WTC11 (cell line): ENCODE measurements around the gene TXN.

Experiments
- ATF2 ChIP-seq: sonication (generic); formaldehyde crosslinking; IDR thresholded peaks from 2 replicates; pipeline ENCODE4 v1.8.1; 2022; ENCODE audit warnings: low read depth, missing genetic modification reagents, borderline replicate concordance
- FOXK1 ChIP-seq: sonication (generic); formaldehyde crosslinking; IDR thresholded peaks from 2 replicates; pipeline ENCODE4 v1.8.0; 2022; ENCODE audit warnings: mild to moderate bottlenecking, moderate library complexity, missing genetic modification reagents
- FOXP1 ChIP-seq: sonication (generic); formaldehyde crosslinking; IDR thresholded peaks from 2 replicates; pipeline ENCODE4 v1.8.0; 2022; ENCODE audit warnings: missing genetic modification reagents, mild to moderate bottlenecking, moderate library complexity, borderline replicate concordance
- IRF2 ChIP-seq: sonication (generic); formaldehyde crosslinking; IDR thresholded peaks from 2 replicates; pipeline ENCODE4 v1.8.0; 2022; ENCODE audit warnings: low read depth, missing genetic modification reagents, borderline replicate concordance
- JUN ChIP-seq: sonication (generic); formaldehyde crosslinking; IDR thresholded peaks from 2 replicates; pipeline ENCODE4 v1.8.0; 2023; ENCODE audit warnings: mild to moderate bottlenecking, missing genetic modification reagents
- KAT7 ChIP-seq: sonication (generic); formaldehyde crosslinking; IDR thresholded peaks from 2 replicates; pipeline ENCODE4 v1.8.1; 2023; ENCODE audit warnings: missing genetic modification reagents, mild to moderate bottlenecking, borderline replicate concordance
- MYBL2 ChIP-seq: sonication (generic); formaldehyde crosslinking; IDR thresholded peaks from 2 replicates; pipeline ENCODE4 v1.8.1; 2023; ENCODE audit warnings: mild to moderate bottlenecking, moderate library complexity, missing genetic modification reagents
- NFE2L1 ChIP-seq: sonication (generic); formaldehyde crosslinking; IDR thresholded peaks from 2 replicates; pipeline ENCODE4 v1.8.1; 2023; ENCODE audit warnings: missing genetic modification reagents
- STAT6 ChIP-seq: sonication (generic); formaldehyde crosslinking; conservative IDR thresholded peaks from 2 replicates; pipeline ENCODE4 v1.8.1; 2023; ENCODE audit warnings: mild to moderate bottlenecking, low read depth, missing genetic modification reagents, moderate library complexity
- TCF7 ChIP-seq: sonication (generic); formaldehyde crosslinking; IDR thresholded peaks from 2 replicates; pipeline ENCODE4 v1.8.0; 2022; ENCODE audit warnings: mild to moderate bottlenecking, low read depth, missing genetic modification reagents, moderate library complexity
- ZNF232 ChIP-seq: sonication (generic); formaldehyde crosslinking; IDR thresholded peaks from 2 replicates; pipeline ENCODE4 v1.8.0; 2022; ENCODE audit warnings: mild to moderate bottlenecking, missing genetic modification reagents
- TF ChIP-seq, protein P1 (sequence below): fragments of 200-600 bp; IDR thresholded peaks from 2 replicates; pipeline ENCODE4 v1.8.0; 2022; ENCODE audit warnings: antibody characterized with exemption
- TF ChIP-seq, protein P2 (sequence below): sonication (generic); formaldehyde crosslinking; IDR thresholded peaks from 2 replicates; pipeline ENCODE4 v1.8.0; 2022; ENCODE audit warnings: mild to moderate bottlenecking, missing genetic modification reagents

DNA sequence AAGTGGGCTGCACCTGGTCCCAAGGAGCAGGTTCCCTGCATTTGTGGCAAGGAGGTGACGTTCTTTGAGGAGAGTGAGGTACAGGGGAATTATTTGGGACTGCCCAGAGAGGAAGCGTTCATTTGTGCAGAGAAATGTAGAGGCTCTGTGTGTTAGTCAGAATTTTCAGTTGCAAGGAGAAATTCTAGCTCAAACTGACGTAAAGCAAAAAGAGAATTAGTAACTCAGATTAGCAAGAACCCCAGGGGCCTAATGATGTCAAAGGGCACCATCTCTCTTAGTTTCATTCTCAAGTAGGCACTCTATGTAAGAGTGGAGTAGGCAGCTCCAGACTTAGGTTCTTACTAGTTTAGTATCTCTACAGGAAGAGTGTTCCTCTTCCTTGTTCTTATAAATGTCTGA is 2.4 kb upstream of the TXN start:
- TF ChIP-seq, protein P1, sequence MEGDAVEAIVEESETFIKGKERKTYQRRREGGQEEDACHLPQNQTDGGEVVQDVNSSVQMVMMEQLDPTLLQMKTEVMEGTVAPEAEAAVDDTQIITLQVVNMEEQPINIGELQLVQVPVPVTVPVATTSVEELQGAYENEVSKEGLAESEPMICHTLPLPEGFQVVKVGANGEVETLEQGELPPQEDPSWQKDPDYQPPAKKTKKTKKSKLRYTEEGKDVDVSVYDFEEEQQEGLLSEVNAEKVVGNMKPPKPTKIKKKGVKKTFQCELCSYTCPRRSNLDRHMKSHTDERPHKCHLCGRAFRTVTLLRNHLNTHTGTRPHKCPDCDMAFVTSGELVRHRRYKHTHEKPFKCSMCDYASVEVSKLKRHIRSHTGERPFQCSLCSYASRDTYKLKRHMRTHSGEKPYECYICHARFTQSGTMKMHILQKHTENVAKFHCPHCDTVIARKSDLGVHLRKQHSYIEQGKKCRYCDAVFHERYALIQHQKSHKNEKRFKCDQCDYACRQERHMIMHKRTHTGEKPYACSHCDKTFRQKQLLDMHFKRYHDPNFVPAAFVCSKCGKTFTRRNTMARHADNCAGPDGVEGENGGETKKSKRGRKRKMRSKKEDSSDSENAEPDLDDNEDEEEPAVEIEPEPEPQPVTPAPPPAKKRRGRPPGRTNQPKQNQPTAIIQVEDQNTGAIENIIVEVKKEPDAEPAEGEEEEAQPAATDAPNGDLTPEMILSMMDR: no peak
- TF ChIP-seq, protein P2, sequence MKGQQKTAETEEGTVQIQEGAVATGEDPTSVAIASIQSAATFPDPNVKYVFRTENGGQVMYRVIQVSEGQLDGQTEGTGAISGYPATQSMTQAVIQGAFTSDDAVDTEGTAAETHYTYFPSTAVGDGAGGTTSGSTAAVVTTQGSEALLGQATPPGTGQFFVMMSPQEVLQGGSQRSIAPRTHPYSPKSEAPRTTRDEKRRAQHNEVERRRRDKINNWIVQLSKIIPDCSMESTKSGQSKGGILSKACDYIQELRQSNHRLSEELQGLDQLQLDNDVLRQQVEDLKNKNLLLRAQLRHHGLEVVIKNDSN (CRISPR knock-in tag): no peak
- no peak for TF ChIP-seq TCF7
- TF ChIP-seq JUN (CRISPR knock-in tag): no peak
- TF ChIP-seq KAT7: no peak
- TF ChIP-seq ATF2 (CRISPR knock-in tag): no peak
- TF ChIP-seq IRF2 (CRISPR knock-in tag): no peak
- no peak for TF ChIP-seq FOXP1 (CRISPR knock-in tag)
- no peak for TF ChIP-seq MYBL2 (CRISPR knock-in tag)
- TF ChIP-seq ZNF232 (CRISPR knock-in tag): no peak
- no peak for TF ChIP-seq NFE2L1 (CRISPR knock-in tag)
- TF ChIP-seq STAT6 (CRISPR knock-in tag): no peak
- no peak for TF ChIP-seq FOXK1 (CRISPR knock-in tag)
